ENCODE data around the gene DNM3. TPM values are rescaled to one million over a fixed set of nuclear protein-coding genes. Genes with fewer than 3 reads are reported as not detected.
"Not testable (repeated sequence)": the region's sequence is repeated elsewhere in the genome, so short reads cannot be mapped to it uniquely, and the experiment has no call there.

The DNM3 gene
- total RNA-seq, 1 donor from 2014 or later, result 8.2 TPM

- DNase-seq, result peak; percentile 34
These were observed 501.4 kb downstream of the DNM3 start for GRCh38 chr1:172342584-172343239.

- DNase-seq, result peak; percentile 80
These were observed 502.2 kb downstream of the DNM3 start for GRCh38 chr1:172343240-172344160.

- DNase-seq, result no peak
These were observed 503.1 kb downstream of the DNM3 start for GRCh38 chr1:172344444-172344843.

- no peak for DNase-seq
These were observed 503.8 kb downstream of the DNM3 start for GRCh38 chr1:172345077-172345476.

- DNase-seq, result no peak
These were observed 506.1 kb downstream of the DNM3 start for GRCh38 chr1:172347416-172347815.

- no peak for DNase-seq
These were observed 509.6 kb downstream of the DNM3 start for GRCh38 chr1:172350856-172351255.

- peak; percentile 2 for DNase-seq
These were observed 510.0 kb downstream of the DNM3 start for GRCh38 chr1:172351346-172351745.

- peak; percentile 58 for DNase-seq
These were observed 510.5 kb downstream of the DNM3 start for GRCh38 chr1:172351754-172352161.

GRCh38 chr1:172352435-172352834, 511.1 kb downstream of the DNM3 start:
- no peak for DNase-seq

GRCh38 chr1:172354291-172355274, 513.3 kb downstream of the DNM3 start:
- DNase-seq, result no peak

GRCh38 chr1:172356620-172357019, 515.3 kb downstream of the DNM3 start:
- DNase-seq, result peak; percentile 34

GRCh38 chr1:172357753-172358385, 516.6 kb downstream of the DNM3 start:
- DNase-seq, result peak; percentile 68

GRCh38 chr1:172359491-172359999, 518.2 kb downstream of the DNM3 start:
- DNase-seq, result peak; percentile 73

GRCh38 chr1:172360511-172360910, 519.2 kb downstream of the DNM3 start:
- peak; percentile 9 for DNase-seq

- no peak for DNase-seq
These were observed 519.7 kb downstream of the DNM3 start for GRCh38 chr1:172360985-172361384.

GRCh38 chr1:172363852-172364251, 522.6 kb downstream of the DNM3 start:
- no peak for DNase-seq

- not testable (repeated sequence) for DNase-seq
These were observed 530.3 kb downstream of the DNM3 start for GRCh38 chr1:172371646-172372045.

- DNase-seq, result no peak
These were observed 532.6 kb downstream of the DNM3 start for GRCh38 chr1:172373864-172374263.

- no peak for DNase-seq
These were observed 533.9 kb downstream of the DNM3 start for GRCh38 chr1:172375211-172375631.

- DNase-seq, result no peak
These were observed 535.1 kb downstream of the DNM3 start for GRCh38 chr1:172376431-172376830.

GRCh38 chr1:172377565-172377964, 536.3 kb downstream of the DNM3 start:
- no peak for DNase-seq

All from dermis blood vessel endothelial cell (primary cell).